ENCODE measurements around the gene BLOC1S6.
A peak's percentile ranks its signal among the peaks of the same experiment; 100 is the strongest.

BLOC1S6 gene

GRCh38 chr15:45588219-45588875 is 1.2 kb downstream of the BLOC1S6 start:
- DNase-seq (ENCODE audit: low read depth in 2 of 2) = no peak

DNA sequence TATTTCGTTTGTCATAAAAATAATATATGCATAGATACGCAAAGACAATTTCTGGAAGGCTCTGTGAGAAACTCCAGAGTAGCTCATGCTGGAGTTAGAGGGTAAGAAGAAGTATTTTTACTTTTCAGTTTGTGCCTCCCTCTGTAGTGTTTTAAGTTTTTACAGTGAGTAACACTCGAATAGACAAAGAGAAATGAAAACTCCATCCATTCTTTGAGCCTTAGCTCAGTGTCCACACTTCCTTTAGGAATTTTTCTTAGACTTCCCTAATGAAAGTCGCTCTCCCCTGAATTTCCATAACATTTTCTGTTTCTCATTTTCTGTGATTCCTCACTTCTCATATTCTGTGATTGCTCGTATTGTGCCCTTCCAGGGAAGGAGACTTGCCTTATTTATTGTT is 2.1 kb downstream of the BLOC1S6 start:
- DNase-seq (ENCODE audit: low read depth in 2 of 2) = no peak

DNA sequence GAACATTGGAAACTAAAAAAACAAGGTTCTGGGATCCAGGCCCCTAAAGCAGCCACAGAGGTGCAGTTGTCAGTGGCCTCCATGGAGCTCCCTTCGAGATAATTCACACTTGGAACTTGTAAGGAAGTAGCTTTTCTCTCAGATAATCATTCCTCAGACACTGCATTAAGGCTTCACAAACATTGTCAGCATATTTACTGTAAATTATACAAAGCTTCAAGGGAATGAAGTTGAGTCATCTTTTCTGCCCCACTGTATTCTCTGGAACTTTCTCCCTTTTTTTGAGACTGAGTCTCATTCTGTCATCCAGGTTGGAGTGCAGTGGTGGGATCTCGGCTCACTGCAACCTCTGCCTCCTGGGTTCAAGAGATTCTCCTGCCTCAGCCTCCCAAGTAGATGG is 7.1 kb downstream of the BLOC1S6 start:
- no peak for DNase-seq (ENCODE audit: low read depth in 2 of 2)

GRCh38 chr15:45594835-45595530 is 7.8 kb downstream of the BLOC1S6 start:
- DNase-seq (ENCODE audit: low read depth in 2 of 2) = no peak

DNA sequence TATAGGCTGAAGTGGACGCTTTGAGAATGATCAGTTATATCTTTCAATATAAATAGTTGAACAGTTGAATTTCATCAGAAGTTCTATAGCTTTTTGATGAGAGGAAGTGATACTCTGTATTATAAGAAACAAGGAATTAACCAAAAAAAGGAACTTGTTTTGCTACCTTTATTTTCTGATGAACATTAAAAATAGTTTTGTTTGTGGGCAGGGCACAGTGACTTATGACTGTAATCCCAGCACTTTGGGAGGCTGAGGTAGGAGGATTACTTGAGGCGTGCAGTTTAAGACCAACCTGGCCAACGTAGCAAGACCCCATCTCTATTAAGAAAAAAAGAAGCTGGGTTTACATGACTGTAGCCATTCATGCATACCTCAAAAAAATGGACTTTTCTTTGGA is 16.7 kb downstream of the BLOC1S6 start:
- DNase-seq (ENCODE audit: low read depth in 2 of 2) = no peak

GRCh38 chr15:45604326-45604725 is 17.1 kb downstream of the BLOC1S6 start:
- no peak for DNase-seq (ENCODE audit: low read depth in 2 of 2)

DNA sequence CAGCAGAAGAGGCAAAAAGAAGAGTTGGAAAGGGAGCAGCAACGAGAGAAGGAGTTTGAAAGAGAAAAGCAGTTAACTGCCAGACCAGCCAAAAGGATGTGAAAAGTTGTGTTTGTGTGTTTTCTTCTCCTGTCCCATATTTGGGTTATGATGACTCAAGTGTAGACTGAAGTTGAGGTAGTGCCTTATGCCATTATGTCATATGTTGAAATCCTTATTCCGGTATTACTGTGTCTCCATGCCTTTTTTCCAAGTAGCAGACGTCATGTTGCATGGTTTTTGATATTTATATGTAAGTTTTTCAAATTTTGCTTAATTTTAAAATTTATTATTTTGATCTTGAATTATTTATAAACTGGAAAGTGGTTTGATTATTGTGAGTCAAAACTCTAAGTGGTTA is 19.2 kb downstream of the BLOC1S6 start:
- DNase-seq (ENCODE audit: low read depth in 2 of 2) = no peak

- DNase-seq (ENCODE audit: low read depth in 2 of 2) = no peak
Measured at GRCh38 chr15:45606841-45607240, 19.7 kb downstream of the BLOC1S6 start.

- no peak for DNase-seq (ENCODE audit: low read depth in 2 of 2)
Measured at GRCh38 chr15:45611305-45611704, 24.1 kb downstream of the BLOC1S6 start.

DNA sequence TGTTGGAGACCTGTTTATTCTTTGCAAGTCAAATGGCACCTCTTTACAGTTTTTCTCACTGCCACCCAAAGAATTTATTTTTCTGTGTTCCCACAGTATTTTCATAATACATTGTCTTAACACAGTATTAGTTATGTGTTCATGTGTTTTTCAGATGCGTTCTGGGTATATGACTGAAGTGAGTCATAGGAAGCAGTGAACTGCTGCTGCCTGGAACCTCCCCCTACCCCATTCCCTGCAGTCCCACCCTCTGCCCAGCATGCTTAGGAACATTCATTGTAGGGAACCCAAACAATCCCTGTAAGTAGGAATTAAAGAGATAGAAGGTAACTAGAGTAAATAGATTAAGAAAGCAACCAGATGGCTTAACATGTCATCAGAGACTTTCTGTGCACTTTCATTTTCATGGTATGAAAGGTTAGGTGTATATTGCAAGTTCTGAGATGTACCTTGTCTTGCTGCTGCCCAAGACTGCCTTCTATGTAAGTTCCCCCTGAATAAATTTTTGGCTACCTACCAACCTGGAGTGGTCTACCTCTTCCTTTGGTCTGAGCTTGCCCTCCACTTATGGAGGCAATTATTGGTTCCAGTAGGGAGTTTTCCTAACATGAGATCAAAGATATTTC is 25.7 kb downstream of the BLOC1S6 start:
- DNase-seq (ENCODE audit: low read depth in 2 of 2) = no peak

- no peak for DNase-seq (ENCODE audit: low read depth in 2 of 2)
Measured at GRCh38 chr15:45616901-45617323, 29.7 kb downstream of the BLOC1S6 start.

DNA sequence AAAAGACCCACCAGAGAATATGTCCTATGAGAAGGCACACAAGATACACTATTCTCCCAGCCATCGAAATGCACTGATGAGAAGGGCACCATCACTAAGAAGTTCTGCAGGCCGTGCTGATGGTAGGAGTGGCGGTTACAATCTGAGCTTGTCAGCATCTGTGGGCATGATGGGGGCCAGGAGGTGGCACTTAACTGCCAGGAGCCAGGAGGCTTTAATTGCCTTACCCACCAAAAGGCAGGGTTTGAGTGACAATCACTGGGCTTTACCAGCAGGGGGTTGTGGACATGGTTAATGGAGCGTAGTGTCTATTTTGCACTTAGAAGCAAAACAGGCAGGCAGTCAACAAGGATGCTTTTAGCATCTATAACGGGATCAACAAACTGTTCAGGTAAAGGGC is 31.6 kb downstream of the BLOC1S6 start:
- DNase-seq (ENCODE audit: low read depth in 2 of 2) = no peak

GRCh38 chr15:45628136-45628535 is 41.0 kb downstream of the BLOC1S6 start:
- no peak for DNase-seq (ENCODE audit: low read depth in 2 of 2)

DNA sequence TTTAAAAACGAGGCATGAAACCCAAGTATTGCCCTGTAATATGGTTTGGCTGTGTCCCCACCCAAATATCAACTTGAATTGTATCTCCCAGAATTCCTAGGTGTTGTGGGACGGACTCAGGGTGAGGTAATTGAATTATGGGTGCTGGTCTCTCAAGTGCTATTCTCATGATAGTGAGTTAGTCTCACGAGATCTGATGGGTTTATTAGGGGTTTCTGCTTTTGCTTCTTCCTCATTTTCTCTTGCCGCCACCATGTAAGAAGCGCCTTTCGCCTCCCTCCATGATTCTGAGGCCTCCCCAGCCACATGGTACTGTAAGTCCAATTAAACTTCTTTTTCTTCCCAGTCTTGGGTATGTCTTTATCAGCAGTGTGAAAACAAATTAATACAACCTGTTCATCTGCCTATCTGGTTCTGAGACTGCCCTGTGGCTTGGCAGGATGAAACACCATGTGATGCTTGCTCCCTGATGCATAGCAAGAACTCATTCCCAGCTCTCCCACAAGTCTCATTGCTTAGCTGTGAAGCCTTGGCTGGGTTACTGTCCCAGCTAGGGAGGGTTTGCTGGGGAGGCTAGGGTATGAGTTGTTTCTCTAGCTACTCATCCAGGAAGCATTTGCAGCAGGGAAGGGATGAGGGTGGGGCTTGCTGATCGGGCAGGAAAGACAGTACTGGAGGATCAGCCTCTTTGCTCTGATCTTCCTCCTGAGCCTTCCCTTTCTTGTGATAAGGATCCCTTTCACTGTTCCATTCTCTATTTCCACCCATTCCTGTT is 43.9 kb downstream of the BLOC1S6 start:
- peak; percentile 73 to 76 for DNase-seq (ENCODE audit: low read depth in 2 of 2)

GRCh38 chr15:45631776-45632175 is 44.6 kb downstream of the BLOC1S6 start:
- DNase-seq (ENCODE audit: low read depth in 2 of 2) = no peak

DNA sequence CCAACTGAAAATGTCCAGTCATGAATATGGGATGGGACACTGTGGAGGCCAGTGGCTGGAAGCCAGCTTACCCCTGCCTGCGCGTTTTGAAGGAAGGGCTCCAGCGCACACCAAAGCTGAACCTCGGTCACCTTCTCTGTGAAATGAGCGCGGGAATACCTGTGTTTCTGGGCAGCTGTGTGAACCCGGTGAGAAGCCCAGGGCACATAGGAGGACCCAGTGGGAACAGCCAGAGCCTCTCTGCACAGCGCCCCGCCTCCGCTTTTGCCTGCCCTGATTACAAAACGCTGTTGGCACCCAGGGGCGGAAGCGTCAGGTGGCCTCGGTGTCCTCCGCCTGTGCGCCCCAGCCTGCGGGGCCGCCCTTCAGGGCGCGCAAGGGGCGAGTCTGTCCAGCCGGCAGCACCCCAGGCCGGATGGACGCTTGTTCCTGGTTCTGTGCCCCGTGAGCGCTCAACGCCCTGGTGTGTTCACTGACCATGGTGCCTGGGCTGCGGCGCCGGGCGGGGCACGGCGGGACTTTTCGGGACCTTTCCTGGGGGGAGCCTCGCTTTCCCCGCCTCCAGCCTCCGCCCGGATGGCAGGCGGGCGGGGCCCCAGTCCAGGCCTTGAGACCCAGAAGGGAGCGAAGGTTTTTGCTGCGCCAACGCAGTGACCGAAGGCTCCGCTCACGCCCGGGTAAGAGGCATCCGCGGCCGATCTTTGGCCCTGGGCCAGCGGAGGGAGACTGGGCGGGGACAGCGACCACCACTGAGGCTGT is 47.4 kb downstream of the BLOC1S6 start, which contains the start of gene SQOR:
TSS of gene SQOR (plus strand) at position 598 of the 759 bp plus-strand sequence. CDS start 23,895 bp downstream, outside the sequence.
- DNase-seq (ENCODE audit: low read depth in 2 of 2) = no peak

DNA sequence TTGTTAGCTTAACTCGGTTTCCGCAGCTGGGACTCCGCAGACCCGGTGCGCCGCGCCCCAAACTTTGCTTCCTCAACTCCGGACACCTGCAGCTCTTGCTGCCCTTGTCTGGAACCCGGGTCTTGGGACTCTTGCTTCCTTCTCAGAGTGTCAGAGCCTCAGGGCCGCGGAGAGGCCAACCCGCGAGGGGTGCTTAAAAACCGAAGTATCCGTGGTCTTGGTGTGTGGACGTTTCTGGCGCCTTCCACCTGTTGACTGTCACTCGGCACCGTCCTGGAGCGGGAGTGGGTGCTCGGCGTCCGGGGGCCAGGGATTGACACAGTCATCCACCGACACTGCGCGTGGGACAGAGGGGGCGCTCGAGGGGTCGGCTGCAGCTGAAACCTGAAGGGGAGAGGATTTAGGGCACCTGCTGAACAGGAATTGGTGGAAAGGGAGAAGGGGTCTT is 48.0 kb downstream of the BLOC1S6 start:
- DNase-seq (ENCODE audit: low read depth in 2 of 2) = no peak

- DNase-seq (ENCODE audit: low read depth in 2 of 2) = no peak
Measured at GRCh38 chr15:45635763-45636292, 48.6 kb downstream of the BLOC1S6 start.

DNA sequence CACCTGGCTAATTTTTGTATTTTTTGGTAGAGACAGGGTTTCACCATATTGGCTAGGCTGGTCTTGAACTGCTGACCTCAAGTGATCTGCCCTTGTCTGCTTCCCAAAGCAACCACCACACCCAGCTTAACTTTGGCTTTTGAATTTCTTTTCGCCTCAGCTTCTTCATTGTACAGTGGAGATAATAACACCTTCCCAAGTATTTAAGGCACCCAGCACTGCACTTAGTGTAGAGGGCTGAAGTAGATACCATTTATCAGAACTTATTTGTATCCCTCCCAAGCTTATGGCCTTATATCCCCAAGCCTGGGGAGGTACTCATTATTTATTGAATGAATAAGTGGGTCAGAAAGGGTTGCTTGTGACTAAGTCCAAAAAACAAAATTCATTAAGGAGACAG is 50.0 kb downstream of the BLOC1S6 start:
- no peak for DNase-seq (ENCODE audit: low read depth in 2 of 2)

- peak; percentile 68 to 73 for DNase-seq (ENCODE audit: low read depth in 2 of 2)
Measured at GRCh38 chr15:45637552-45638033, 50.4 kb downstream of the BLOC1S6 start.

- DNase-seq (ENCODE audit: low read depth in 2 of 2) = peak; percentile 49 to 57
Measured at GRCh38 chr15:45640616-45641015, 53.4 kb downstream of the BLOC1S6 start.

Measured in fibroblast of skin of left biceps (primary cell).